ENCODE measurements around the gene F10.
"Not testable (repeated sequence)": the region's sequence is repeated elsewhere in the genome, so short reads cannot be mapped to it uniquely, and the experiment has no call there.

- not testable (repeated sequence) for TF ChIP-seq CTCF, POLR2A (IDR thresholded peaks at IDR 0.05)
Observed at GRCh38 chr13:113108521-113108920, 14.1 kb upstream of the F10 start.
